HuH-7.5 (cell line): ENCODE results near the gene CCDC9.

ENCODE experiments used
- DNase-seq: peaks from one replicate; pipeline ENCODE4 v3.0.0; 2011; ENCODE audit warnings: low spot score

The CCDC9 gene

DNA sequence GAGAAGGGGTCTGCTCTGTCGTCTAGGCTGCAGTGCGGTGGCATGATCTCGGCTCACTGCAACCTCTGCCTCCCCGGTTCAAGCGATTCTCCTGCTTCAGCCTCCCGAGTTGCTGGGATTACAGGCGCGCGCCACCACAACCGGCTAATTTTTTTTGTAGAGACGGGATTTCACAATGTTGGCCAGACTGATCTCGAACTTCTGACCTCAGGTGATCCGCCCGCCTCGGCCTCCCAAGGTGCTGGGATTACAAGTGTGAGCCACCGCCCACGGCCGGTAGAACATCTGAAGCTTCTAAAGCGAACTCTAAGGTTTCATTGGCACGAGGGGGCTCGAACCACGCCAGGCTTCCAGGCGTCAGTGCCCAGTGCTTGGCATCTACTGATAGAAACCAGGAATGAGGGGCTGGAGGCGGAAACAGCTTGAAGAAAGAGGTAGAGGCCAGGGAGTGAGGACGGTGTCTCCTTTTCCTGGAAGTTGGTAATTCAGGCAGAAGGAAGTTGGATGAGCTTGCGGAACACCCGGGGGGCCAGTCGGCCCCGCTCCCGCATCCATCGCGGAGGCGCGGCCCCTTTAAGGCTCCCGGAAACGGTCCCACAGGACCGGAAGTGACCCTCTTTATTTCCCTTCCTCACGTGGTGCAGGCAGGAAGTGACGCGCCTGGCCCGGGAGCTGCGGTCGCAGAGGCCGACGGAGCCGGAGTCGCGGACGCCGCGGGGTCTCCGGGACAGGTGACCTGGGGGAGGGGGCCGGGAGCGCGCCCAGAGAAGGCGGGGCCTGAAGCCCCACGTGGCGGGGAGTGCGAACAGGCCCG lies at the start of gene CCDC9:
CCDC9 (plus strand) TSS at position 647 of the 814 bp plus-strand sequence. CDS start 1,876 bp downstream, outside the sequence.
- peak; percentile 96 for DNase-seq

DNA sequence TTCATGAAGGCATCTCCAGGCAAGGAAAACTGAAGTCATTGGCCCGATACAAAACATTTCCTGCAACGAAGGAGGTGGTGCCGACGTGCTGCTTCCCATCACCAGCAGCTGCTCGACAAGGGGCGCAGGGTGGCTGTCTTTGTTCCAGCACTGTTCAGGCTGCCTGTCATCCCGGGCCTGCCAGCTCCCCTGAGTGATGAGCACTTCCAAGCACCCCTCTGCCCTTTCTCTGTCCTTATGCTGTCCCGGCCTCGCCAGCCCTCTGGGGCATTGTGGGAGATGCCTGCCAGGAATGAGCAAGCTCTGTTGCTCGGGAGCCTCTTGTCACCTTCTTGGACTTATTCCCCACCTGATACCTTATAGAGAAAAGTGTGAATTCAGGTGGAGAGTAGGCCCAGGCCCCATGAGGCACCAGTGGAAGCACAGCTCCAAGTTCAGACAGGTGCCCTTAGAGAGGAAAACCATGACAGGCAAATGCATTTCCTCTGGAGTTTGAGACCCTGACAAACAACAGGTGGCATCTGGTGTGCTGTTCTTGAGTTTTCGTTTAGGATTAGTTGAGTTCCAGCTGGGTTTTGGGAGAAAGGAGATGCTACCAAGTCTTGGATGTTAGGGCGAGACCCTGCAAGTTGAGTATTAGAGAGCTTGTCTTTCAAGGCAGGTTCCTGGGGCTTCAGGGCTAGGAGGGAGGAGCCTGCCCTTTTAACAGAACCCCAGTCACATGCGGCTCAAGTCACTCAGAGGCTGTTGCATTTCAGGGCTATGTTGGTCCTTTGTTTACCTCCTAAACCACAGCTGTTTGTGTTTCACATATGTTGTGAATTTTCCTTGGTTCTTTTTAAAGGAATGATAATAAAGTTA lies 46.8 kb upstream of the CCDC9 start:
- DNase-seq, result no peak

DNA sequence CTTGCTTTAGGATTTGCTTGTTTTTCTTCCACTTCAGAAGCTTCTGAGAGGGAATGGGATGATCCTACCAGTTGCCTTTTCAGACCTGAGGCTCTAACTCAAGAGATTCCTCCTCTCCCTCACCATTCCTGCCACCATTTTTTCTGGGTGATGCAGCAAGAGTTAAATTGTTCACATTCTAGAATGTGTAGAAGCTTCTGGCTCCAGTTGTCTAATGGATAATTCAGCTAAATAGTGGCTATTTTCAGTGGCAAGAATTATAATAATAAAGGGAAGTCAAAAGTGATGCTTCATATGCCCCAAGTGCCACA lies 46.2 kb upstream of the CCDC9 start:
- no peak for DNase-seq

DNA sequence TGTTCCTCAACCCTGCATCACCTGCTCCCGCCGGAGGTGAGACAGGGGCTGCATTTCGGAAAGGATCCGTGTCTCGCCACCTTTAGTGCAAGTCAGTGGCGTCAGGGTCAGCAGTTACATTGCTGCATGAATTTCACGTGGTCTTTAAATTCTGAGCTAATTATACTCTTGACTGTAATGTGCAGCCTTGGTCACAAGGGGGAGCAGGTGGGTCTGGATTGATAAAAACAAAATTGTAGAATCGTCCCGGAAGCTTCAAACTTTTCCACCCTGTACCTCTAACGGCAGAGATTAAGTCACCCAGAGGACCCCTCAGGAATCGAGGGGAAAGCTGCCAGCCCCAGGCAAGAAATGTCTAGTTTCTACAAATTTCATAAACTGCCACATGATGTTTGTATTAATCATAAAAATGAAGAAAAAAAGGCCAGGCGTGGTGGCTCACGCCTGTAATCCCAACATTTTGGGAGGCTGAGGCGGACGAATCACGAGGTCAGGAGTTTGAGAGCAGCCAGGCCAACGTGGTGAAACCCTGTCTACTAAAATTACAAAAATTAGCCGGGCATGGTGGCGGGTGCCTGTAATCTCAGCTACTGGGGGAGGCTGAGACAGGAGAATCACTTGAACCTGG lies 45.5 kb upstream of the CCDC9 start:
- DNase-seq, result peak; percentile 55

DNA sequence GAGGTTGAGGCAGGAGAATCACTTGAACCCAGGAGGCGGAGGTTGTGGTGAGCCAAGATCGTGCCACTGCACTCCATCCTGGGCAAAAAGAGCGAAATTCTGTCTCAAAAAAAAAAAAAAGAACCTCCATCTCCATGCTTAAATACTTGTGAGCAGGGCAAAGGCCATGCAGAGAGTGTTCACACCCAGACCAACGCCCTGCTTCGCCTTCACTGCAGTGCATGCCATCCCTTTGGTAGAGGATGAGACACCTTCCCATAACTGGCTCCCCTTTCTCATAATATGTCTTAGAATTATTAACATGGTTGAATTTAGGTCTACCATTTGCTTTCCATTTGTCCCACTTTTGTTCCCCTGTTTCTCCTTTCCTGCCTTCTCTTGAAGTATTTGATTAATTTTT lies 40.7 kb upstream of the CCDC9 start:
- DNase-seq, result no peak

DNA sequence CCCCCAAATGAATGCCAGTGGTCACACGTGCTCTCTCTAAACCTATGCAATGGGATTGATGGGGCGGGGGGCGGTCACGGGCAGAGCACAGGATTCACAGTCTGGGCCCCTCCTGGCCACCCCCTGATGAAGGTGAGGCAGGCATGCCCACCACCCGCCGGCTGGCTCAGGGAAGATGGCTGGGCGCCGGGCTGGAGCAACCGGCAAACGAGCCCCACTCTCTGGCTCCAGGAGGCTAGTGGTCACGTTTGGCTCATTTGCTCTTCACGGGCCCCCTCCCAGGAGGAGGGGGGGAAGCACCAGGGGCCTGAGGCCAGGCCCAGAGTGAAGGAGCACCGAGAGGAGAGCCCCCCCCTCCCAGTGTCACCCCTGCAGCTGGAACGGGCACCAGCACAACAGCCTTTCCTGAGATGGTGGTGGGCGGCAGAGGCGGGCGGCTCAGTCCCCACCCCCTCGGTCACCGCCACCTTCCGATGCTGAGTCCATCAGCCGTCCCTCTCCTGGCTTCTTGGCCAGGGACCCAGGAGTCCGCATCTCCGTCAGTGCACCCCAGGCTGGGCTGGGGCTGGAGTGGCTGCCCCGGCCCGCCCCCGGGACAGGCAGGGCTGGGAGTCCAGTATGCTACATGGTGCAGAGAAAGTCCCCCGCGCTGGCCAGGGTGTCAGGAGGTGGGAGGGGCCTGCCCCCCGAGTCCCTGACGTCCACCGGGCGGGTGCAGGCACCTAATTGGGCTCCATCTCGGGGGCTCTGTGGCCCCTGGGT lies 35.1 kb upstream of the CCDC9 start:
- DNase-seq, result no peak

DNA sequence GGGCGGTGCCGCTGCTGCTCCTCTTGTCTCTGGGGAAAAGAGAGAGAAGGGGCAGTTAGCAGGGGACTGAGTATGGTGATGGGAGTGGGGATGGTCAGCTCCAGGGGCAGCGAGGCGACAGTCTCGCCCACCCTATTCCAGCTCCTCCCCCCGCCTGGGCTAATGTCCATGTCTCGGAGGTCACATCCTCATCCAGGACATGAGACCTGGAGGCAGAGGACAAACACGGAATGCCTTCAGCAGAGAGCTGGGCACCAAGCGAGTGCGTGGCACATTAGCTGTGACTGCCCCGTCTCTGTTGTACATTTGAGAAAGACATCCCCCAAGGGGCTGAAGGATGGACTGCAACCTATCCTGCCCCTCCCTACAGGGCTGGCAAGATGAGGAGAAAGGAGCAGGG lies 34.4 kb upstream of the CCDC9 start:
- DNase-seq, result no peak

DNA sequence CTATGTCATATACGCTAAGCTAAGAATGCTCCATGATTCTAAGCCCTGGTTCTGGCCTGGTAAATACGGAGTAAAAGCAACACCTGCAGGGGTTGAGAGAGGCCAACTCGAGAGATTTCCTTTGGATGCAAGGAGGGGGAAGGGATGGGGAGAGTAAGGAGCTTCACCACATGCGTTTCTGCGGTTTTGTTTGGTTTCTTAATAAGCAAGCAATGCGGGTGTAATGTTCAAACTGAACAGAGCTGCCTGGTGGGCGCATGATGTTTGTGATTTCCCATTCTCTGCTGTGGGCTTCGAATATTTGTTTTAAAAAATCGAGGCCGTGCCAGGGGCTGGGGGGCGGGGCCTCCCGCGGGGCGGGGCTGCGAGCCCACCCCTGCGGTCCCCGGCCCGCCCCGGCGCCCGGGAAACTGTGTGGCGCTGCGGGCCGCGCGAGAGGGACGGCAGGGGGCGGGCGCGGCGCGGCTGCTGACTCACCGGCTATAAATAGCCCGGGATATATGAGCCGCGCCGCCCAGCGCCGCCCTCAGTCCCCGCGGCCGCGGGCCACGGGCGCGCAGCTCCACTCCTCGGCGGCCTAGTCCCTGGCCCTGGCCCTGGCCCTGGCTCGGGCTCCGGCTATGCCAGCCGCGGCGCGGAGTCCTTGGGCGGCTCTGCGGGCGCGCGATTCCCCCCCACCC lies 30.4 kb upstream of the CCDC9 start:
- peak; percentile 95 for DNase-seq

DNA sequence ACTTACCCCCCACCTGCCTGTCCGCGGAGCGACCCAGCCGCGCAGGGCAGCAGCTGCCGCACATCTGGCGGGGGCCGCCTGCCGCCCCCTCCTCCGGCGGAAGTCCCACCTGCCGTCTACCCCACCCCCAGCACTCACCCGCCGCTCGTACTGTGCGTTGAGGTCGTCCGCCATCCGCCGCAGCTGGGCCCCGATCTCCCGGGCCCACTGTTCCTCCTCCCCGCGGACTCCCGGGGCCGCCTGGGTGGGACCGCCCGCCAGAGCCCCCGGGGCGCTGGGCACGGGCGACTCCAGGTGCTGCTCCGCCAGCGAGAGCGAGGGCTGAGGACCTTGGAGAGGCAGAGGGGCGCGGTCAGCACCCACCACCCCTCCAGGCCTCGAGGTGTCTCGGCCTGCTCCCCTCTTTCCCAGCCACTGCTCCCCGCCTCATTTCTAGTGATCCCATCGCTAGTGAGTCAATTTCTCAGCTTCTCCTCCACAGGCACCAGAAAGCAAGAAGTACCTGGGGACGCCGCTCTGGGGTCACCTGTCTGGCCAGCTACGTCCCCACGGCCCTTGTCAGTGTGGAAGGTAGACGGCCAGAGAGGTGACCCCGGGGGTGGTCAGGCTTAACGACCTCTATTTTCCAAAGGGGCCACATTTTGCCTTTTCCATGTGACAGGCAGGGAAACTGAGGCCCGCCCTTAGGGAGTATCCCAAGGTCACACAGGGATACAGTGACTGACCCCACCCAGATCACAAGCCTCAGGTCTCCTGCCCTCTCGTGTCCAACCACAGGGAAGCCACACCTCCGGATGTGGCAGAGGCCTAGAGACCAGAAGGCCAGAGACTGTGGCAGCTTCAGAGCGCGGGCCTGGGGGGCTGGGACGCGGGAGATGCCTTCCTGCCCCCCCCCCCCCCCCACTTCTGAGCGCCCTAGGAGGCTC lies 29.6 kb upstream of the CCDC9 start:
- DNase-seq, result peak; percentile 87

DNA sequence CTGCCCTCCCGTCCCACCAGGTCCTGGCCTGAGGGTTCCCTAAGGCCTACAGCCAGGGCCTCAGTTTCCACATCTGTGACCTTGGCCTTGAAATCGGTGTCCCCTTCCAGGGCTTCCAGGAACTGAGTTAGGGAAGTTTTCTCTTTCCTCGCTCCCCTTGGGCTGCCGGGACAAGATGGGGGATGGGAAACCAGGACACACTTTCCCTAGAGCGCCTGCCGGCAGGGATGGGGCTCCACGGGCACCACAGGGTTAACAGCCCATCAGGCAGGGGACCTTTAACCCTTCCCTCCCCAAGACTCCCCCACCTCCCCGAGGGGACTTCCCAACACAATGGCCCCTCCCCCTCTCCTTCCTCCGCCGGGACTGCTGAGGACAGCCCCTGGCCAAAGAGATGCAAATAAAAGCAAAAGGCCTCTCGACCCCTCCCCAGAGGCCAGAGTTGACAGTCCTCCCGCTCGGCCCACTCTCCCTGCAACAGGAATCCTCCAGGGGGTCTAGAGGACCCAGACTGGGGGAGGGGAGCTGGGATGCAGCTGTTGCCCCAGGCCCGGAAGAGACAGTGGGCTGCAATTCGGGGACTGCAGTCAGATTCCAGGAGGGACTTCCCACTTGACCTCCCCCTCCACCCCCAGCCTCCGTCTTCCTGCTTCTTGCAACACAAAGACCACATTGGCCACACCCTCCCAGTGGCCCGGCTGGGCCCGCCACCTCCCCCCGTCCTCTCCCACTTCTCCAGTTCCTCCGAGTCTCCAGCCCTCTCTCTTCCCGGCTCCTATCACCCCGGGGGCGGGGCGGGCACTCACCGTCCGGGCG lies 28.8 kb upstream of the CCDC9 start:
- DNase-seq, result peak; percentile 93

DNA sequence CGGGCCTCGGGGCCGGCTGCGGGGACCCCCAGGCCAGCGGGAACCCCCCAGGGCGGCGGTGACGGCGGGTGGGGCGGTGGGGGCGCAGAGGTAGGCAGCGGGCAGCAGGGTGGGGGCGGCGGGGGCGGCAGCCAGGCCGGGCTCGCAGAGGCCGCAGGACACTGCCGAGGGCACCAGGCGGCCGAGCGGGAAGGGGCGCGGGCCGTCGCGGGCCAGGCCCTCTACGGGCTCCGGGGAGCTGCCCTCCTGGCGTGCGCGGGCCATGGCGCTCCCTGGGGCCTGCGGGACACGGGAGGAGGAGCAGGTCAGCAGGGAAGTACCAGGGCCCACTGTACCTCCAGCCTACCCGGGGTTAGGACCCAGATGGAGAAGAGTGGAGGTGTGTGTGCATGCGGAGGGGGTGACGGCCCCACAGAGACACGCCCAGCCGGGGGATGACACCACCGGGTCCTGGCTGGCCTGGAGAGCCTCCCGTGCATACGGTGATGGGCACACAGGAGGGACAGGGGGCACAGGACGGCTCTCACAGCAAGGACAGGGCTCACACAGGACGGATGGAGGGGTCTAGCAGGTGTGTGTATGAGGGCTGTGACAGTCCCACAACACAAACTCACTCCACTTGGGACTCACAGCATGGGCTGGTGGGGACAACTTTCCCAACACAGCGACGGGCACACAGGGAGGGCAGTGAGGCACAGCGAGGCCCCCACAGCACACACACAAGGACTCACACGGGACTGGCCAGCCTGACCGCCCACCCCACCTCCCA lies 28.0 kb upstream of the CCDC9 start:
- peak; percentile 70 for DNase-seq

DNA sequence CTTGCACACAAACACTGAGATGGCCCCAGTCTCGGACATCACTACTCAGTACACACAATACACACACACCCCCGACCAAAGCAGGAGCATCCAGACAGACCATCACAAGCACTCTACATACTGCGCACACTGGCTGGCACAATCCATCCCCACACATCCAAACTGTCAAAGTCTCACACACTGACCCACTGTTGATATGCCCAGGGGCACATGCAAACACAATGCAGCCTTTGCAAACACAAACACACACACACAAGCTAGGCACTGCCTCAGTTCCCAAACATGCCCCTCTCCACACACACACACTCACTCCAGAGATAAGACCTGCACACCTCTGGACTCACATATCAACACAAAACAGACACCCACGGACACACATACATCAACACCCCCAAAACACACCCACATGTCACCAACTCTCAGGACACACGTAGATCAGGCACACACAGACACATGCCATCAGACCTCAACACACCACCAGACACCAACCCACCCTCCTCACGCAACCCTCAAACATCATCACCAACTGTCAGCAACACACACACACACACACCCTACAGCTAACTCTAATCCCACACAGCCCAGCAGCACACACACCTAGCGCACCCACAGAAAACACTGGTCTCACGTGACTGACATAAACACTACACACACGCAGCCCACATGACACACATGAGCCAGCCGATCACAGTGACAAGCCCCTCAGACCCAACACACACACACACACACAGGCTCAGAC lies 27.2 kb upstream of the CCDC9 start:
- DNase-seq, result no peak

DNA sequence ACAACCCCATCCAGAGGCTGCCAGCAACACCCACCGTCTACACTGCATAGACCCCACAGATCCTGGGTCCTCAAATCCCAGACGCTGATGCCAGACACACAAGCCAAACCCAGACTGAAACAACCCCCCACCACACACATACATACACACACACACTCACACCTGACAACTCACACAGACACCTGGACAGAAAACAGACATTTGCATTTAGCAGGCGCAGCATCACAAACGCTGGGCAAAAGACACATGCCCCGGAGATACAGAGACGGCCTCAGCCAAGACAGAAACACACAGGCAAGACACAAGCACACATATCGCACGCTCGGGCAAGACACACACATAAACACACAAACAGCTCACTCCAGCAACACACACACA lies 26.7 kb upstream of the CCDC9 start:
- no peak for DNase-seq

DNA sequence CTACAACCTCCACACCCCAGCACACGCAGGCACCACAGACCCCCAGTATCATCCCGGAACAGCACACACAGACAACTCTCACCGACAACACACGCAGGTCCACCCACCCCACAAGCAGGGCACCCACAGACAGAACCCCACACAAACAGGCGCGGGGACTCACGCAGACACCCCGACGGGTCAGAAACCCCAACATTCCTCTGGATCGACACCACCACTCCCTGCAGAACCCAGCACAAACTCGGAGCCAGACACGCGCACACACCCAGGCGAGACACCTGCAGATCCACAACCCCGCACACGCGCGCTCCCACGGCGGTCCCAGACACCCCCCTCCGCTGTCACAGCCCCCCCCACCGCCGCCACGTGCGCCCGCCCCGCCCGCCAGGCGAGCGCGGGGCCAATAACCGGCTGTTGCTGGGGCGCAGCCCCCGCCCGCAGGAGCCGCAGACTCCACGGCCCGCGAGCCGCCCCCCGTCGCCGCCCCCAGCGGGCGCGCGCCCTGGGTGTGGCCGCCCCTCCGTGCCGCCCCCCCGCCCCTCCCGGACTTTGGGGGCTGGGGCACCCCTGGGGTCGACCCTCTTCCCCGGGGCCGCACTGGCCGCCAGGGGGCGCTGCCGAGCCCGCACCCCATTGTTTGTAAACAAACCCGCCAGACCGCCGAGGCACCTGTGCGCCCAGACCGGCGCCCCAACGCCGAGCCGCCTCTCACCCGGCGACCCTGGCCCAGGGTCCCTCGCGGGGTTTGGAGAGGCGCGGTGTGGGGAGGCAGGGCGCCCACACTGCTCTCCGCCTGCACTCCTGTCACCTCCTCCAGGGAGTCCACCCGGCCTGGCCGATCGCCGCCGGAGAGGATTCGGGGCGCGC lies 26.0 kb upstream of the CCDC9 start:
- peak; percentile 73 for DNase-seq

DNA sequence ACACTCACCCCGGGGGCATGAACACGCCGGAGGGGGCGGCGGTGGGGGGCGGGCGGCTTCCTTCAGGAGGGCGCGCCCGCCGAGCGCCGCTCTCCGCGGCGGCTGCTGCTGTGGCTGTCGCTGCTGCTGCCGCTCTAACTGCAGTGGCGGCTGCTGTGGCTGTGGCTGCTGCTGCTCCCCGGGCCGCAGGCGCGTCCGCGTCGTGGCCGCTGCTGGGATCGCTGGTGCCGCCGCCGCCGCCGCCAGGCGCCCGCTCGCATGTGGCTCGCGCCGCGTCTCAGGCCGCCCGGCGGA lies 25.5 kb upstream of the CCDC9 start, which contains the start of gene BBC3:
BBC3 (minus strand) TSS at position 279 of the 294 bp plus-strand sequence. CDS start 2,768 bp downstream, outside the sequence.
- no peak for DNase-seq

DNA sequence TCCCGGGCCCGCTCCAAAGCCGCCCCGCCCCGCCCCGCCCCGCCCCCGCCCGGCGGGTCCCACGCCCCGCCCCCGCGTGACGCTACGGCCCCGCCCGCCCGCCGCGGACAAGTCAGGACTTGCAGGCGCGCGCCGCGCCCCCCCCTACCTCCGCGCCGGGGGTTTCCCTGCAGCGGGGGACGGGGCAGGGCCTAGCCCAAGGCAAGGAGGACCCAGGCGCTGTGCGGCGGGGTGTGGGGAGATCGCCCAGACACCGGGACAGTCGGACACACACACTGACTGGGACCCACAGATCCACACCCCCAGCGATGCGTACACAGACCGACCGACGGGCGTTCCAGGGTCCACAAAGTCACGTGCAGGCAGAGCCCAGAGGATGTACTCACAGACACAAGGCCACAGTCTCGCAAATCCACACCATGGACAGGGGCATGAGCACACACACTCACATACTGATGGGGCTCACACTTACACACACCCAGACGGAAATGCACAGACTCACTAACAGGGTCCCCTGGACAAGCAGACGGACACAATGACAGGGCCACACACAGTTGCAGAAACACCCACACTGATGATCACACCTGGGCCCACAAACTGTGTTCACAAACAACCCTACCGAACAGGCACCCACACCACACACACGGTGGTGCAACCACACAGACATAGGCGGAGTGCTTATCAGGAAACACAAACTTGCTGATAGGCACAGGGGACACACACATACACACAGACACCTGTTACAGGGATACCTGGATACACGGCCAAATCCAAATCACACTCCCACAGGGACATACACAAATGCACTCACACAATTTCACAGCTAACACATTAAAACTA lies 24.9 kb upstream of the CCDC9 start:
- peak; percentile 73 for DNase-seq
